ENCODE measurements around the gene C1QTNF9.
"Not testable (repeated sequence)": the region's sequence is repeated elsewhere in the genome, so short reads cannot be mapped to it uniquely, and the experiment has no call there.

Gene C1QTNF9

DNA sequence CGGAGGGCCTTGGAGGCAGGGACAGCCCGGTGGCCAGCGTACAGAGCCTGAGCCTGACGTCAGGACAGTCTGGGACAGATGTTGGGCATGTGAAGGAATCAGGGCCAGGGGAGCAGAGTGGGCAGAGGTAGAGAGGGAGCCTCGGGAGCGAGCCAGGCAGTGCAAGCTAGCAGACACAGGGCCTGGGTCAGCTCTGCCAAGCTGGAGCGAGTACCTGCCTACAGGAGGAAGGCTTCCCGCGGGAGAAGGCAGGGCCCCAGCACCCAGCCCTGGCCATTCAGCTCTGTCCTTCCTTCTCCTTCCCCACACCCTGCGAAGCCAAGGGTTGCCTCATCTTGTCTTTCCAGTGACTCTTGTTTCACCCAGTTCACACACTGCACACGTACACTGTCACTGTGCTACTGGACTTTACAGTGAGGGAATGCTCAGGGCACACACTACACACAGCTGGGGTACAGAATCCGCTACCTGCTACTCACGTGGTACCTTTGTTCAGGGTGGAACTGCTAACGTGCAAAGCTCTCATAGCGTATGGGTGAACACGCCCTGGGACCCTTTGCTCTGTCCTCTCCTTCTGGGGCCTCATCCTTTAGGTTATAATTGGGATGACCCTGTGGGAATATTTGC is 9.8 kb upstream of the C1QTNF9 start:
- Mint-ChIP-seq H3K4me1 (no peaks in the 10 kb centered on the region), H3K9me3 (no peaks in the 10 kb centered on the region), H3K27ac (no peak overlapping the region), H3K27me3 (no peaks in the 10 kb centered on the region), H3K36me3 (peaks cover 80% of the 10 kb centered on the region), H3K4me3 (no peak overlapping the region)
- no peak for ATAC-seq

DNA sequence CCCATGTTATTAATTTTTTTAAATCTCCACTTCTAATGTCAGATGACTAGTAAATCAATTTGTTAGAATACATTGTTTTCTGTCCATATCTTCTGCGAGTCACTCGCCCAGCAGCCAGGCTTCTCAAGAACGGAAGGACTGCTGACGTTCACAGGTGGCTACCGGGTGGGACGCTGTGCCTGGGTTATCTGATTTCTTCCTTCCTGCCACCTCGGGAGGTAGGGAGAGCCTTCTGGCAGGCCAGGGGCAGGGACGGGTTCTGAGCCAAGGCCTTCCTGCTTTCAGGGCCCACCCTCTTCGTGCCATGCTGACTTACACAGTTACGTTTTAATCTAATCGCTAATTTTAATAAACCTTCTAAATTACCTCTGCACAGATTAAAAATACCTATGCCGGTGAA is 7.9 kb upstream of the C1QTNF9 start:
- H3K36me3 Mint-ChIP-seq, result peaks cover 75% of the 10 kb centered on the region
- no peaks in the 10 kb centered on the region for H3K9me3 Mint-ChIP-seq
- no peaks in the 10 kb centered on the region for H3K4me1 Mint-ChIP-seq
- ATAC-seq, result no peak
- no peak overlapping the region for H3K4me3 Mint-ChIP-seq
- no peaks in the 10 kb centered on the region for H3K27me3 Mint-ChIP-seq
- no peak overlapping the region for H3K27ac Mint-ChIP-seq

DNA sequence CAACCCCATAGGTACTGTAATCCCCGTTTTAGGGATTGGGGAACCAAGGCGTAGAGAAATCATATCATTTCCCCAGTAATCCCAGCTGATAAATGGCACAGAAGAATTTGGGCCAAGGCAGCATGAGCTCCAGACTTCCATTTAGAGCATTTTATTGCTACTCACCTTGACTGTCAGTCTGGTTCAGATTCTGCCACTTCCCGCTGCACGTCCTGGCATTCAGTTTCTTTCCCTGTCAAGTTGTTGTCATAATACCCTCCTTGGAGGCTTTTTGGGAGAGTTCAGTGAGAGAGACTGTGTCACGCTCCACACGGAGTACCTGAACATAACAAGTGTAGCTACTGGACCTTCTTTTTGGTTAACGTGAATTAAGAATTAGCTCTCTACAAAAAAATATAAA is 7.5 kb upstream of the C1QTNF9 start:
- ATAC-seq, result no peak
- Mint-ChIP-seq H3K27ac (no peak overlapping the region), H3K4me1 (no peaks in the 10 kb centered on the region), H3K4me3 (no peak overlapping the region), H3K9me3 (no peaks in the 10 kb centered on the region), H3K36me3 (peaks cover 70% of the 10 kb centered on the region), H3K27me3 (no peaks in the 10 kb centered on the region)

DNA sequence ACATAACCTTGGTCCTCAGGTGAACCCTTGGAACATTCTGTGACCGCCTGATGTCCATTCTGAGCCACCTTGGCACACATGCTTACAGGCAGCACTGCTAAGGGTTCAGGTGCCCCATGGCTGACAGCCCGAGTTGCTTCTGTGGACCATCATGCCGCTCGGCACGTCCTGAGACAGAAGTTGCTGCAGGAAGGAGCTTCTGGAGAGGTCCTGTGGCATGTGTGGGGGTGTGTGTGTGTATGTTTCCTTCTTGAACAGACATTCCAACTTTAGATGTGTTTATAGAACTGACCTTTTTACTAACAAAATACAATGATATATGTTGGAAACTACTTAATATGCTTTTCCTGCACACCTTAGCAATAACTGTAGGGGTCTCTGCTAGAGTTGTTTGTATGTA is 4.8 kb upstream of the C1QTNF9 start:
- H3K4me1 Mint-ChIP-seq, result no peaks in the 10 kb centered on the region
- H3K27ac Mint-ChIP-seq, result no peak overlapping the region
- no peaks in the 10 kb centered on the region for H3K27me3 Mint-ChIP-seq
- ATAC-seq, result no peak
- no peaks in the 10 kb centered on the region for H3K9me3 Mint-ChIP-seq
- peaks cover 46% of the 10 kb centered on the region for H3K36me3 Mint-ChIP-seq
- H3K4me3 Mint-ChIP-seq, result no peak overlapping the region

DNA sequence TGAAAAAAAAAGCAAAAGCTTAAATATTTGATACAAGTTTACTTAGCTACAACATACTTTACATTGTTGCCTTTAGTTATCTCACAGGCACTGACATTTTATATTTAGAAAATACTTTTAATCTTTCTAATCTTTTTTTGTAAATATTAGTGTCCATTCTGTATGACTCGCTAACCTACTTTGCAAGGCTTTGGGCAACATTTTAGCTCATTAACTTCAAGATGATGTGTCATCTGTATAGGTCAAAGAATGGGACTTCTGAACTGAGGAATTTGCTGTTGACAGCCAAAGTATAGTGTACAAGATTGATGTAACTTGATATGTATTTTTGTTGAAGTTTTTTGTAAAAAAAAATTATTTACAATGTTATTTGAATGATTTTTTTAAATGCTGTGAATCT is 2.7 kb upstream of the C1QTNF9 start:
- Mint-ChIP-seq H3K4me3 (no peak overlapping the region), H3K27me3 (peaks cover under 1% of the 10 kb centered on the region), H3K36me3 (peaks cover 26% of the 10 kb centered on the region), H3K27ac (no peak overlapping the region), H3K4me1 (no peaks in the 10 kb centered on the region), H3K9me3 (no peaks in the 10 kb centered on the region)
- no peak for ATAC-seq

DNA sequence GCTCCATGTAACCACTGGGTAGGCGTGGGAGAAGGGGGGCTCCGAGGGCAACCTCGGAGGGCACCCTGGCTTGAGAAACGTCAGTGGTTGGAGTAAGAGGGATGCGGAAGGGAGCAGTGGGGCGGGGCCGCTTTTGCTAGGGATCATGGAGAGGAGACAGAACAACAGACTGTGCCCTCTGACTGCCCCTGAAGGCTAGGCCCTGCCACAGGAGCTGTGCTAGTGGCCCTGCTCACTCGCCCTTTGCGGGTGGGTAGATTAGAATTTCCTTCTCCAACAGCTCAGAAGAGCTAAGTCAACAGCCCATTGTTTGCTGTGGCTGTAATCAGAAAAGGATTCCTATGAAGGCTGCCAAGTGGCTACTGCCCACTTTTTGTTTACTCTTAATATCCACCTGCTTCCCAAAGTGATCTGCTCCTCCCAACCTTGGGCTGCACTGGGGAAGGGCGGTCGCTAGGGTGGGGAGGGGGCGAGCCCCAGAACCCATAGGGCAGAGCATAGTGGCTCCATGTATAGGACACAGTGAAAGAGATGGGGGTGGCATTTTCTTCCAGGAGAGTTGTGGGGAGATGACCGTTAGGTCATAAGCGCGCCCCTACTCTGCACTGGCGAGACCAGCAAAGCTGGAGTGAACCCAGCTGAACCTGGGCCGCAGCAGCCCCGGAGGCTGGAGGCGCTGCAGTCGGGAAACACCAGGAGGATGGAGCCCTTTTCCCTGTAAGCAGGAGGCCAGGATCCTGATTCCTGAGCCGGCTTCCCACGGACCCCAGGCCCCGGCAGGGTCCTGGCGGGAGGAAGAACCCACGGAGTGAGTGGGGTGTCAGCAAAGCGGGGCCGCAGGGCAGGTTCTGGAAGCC is 1.9 kb upstream of the C1QTNF9 start:
- H3K9me3 Mint-ChIP-seq, result no peaks in the 10 kb centered on the region

DNA sequence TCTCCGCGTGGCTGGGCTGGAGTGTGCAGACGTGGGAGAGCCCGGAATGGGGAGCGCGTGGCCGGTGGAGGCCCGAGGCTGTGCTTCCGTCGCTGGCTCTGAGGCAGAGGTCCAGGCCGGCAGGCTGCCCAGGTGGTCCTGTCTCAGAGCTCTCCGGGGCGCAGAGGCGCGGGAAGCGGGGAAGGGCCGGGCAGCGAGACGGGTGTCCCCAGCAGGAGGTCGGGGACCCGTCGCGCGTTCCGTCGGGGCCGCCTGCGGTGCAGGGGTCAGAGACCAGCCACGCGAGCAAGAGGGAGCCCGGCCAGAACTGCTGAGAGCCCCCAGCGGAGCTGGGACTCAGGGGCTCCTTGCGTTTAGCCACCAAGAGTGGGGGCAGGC is 1.3 kb upstream of the C1QTNF9 start:
- H3K27me3 Mint-ChIP-seq, result peaks cover 9% of the 10 kb centered on the region
- H3K4me1 Mint-ChIP-seq, result no peaks in the 10 kb centered on the region
- H3K9me3 Mint-ChIP-seq, result no peaks in the 10 kb centered on the region
- H3K4me3 Mint-ChIP-seq, result no peak overlapping the region
- peaks cover 17% of the 10 kb centered on the region for H3K36me3 Mint-ChIP-seq
- peak; percentile 56 for ATAC-seq
- no peak overlapping the region for H3K27ac Mint-ChIP-seq

More for the DNA sequence above, 1.9 kb upstream of the C1QTNF9 start:
- Mint-ChIP-seq H3K36me3 (peaks cover 20% of the 10 kb centered on the region), H3K4me3 (no peak overlapping the region), H3K27me3 (peaks cover 8% of the 10 kb centered on the region), H3K27ac (no peak overlapping the region), H3K4me1 (no peaks in the 10 kb centered on the region)
- ATAC-seq, result no peak

DNA sequence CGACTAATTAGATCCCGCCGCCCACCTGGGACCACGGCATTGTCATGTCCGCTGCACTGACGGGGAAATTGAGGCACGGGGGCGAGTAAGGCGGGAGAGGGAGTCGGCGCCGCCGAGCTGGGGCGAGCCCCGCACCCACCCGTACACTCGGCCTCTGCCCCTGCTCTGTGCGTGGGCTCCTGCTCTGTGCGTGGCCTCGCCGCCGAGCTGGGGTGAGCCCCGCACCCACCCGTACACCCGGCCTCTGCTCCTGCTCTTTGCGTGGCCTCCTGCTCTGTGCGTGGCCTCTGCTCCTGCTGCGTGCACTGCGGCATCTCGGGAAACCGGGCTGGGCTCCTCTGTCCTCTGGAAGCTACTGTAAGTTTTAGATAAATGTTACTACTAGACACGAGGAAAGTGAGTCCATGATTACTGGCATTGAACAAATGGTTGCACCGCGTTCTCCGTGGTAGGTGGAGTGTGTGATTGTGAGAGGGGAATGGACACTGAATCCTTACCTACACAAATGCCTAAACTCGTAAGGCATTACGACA is 826 bp upstream of the C1QTNF9 start:
- no peak overlapping the region for H3K4me3 Mint-ChIP-seq
- no peaks in the 10 kb centered on the region for H3K9me3 Mint-ChIP-seq
- H3K27me3 Mint-ChIP-seq, result peaks cover 9% of the 10 kb centered on the region
- ATAC-seq, result peak; percentile 29
- no peaks in the 10 kb centered on the region for H3K4me1 Mint-ChIP-seq
- no peak overlapping the region for H3K27ac Mint-ChIP-seq
- peaks cover 12% of the 10 kb centered on the region for H3K36me3 Mint-ChIP-seq

DNA sequence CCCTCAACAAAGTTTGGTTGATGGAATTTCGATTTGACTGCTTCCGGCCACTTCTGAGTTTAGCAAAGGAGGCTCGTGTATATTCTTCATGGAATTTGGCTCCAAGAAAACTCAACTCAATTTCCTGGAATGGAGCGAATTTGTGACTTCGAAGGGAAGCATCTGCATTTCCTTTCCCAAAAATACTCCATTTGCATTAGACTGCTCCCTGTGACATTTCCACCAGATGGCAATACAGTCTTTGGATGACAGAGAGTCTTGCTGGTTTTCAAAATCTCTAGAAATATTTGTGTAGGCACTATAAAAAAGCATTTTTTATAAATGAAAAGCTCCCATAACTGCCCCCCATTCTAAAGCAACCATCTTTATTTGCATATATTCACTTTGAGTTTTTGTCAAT is 4.1 kb downstream of the C1QTNF9 start:
- Mint-ChIP-seq H3K4me1 (no peaks in the 10 kb centered on the region), H3K4me3 (no peak overlapping the region), H3K27ac (no peak overlapping the region), H3K27me3 (peaks cover 9% of the 10 kb centered on the region), H3K9me3 (no peaks in the 10 kb centered on the region), H3K36me3 (no peaks in the 10 kb centered on the region)
- ATAC-seq, result no peak

DNA sequence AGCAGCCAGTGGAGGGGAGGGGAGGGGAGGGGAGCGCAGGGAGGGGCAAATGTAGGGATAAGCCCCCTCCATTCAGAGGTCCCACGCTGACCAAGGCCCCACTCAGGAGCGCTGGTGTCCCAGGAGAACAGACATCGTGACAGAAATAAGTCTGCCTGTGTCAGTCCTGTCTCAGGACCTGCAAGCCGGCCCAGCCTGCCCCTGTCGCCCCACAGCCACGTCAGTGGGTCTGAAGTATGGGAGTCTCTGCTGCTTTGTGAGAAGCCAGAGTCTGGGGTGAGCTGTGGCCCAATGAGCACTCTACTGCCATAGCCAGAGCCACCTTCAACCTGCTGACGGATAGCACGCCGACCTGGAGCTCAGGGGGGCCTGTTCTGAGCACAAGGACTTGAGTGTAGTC is 8.5 kb downstream of the C1QTNF9 start:
- H3K36me3 Mint-ChIP-seq, H3K4me1 Mint-ChIP-seq, H3K27ac Mint-ChIP-seq, H3K9me3 Mint-ChIP-seq, H3K4me3 Mint-ChIP-seq: not testable (repeated sequence)
- peak; percentile 15 for ATAC-seq
- H3K27me3 Mint-ChIP-seq, result peaks cover 14% of the 10 kb centered on the region

DNA sequence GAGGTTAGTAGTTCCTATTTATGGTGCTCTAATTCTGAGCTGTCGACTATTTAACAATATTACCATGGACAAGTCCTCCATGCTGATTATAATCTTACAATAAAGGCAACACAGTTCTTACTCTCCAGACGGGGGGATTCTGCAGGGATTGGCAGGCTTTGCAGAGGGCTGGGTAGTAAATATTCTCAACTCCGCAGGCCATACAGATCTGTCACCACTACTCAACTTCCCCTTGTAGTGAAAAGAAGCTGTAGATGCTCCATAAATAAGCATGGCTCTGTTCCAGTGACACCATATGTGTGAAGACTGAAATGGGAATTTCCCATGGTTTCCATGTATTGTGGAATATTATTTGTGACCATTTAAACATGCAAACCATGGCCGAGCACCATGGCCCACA is 9.5 kb downstream of the C1QTNF9 start:
- H3K27me3 Mint-ChIP-seq, result peaks cover 25% of the 10 kb centered on the region
- not testable (repeated sequence) for H3K9me3 Mint-ChIP-seq, H3K36me3 Mint-ChIP-seq, H3K27ac Mint-ChIP-seq, ATAC-seq, H3K4me3 Mint-ChIP-seq, H3K4me1 Mint-ChIP-seq

DNA sequence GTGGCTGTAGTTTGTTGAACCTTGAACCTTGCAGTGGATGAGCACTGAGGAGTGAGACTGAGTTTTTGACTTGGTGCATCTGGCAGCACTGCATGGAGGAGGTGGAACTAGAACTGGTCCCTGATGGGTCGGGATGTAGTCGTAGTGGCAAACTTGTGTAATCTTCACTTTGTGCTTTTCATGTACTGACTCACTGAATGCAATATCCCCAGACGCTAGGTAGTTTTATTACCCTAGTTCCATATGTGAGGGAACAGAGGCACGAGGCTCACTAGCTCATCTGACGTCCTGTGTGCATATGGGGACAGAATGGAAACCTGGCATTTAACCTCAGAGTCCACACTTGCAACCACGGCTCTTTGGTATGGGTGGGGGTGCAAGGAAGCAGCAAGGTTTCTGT is 10.3 kb downstream of the C1QTNF9 start:
- peaks cover 28% of the 10 kb centered on the region for H3K27me3 Mint-ChIP-seq
- H3K36me3 Mint-ChIP-seq, H3K27ac Mint-ChIP-seq, H3K4me1 Mint-ChIP-seq, ATAC-seq, H3K9me3 Mint-ChIP-seq, H3K4me3 Mint-ChIP-seq: not testable (repeated sequence)

DNA sequence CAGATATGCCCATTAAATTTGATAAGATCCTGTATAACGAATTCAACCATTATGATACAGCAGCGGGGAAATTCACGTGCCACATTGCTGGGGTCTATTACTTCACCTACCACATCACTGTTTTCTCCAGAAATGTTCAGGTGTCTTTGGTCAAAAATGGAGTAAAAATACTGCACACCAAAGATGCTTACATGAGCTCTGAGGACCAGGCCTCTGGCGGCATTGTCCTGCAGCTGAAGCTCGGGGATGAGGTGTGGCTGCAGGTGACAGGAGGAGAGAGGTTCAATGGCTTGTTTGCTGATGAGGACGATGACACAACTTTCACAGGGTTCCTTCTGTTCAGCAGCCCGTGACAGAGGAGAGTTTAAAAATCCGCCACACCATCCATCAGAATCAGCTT is 12.0 kb downstream of the C1QTNF9 start:
- not testable (repeated sequence) for H3K4me3 Mint-ChIP-seq, H3K4me1 Mint-ChIP-seq, ATAC-seq, H3K27ac Mint-ChIP-seq, H3K9me3 Mint-ChIP-seq, H3K36me3 Mint-ChIP-seq
- H3K27me3 Mint-ChIP-seq, result peaks cover 36% of the 10 kb centered on the region

DNA sequence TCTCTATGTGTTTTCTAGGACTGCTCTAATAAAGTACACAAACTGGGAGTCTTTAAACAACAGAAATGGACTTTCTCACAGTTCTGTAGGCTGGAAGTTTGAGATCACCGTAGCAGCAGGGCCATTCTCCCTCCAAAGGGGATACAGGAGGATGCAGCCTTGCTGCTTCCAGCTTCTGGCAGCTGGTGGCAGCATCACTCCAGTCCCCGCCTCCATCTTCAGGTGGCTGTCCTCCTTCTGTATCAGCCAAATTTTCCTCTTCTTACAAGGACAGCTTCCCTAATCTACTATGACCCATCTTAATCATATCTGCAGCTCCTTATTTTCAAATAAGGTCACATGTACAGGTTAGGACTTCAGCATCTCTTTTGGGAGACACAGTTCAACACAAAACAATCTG is 13.1 kb downstream of the C1QTNF9 start:
- ATAC-seq, result peak; percentile 49
- H3K36me3 Mint-ChIP-seq, H3K4me1 Mint-ChIP-seq, H3K9me3 Mint-ChIP-seq, H3K27ac Mint-ChIP-seq, H3K4me3 Mint-ChIP-seq: not testable (repeated sequence)
- H3K27me3 Mint-ChIP-seq, result peaks cover 42% of the 10 kb centered on the region

DNA sequence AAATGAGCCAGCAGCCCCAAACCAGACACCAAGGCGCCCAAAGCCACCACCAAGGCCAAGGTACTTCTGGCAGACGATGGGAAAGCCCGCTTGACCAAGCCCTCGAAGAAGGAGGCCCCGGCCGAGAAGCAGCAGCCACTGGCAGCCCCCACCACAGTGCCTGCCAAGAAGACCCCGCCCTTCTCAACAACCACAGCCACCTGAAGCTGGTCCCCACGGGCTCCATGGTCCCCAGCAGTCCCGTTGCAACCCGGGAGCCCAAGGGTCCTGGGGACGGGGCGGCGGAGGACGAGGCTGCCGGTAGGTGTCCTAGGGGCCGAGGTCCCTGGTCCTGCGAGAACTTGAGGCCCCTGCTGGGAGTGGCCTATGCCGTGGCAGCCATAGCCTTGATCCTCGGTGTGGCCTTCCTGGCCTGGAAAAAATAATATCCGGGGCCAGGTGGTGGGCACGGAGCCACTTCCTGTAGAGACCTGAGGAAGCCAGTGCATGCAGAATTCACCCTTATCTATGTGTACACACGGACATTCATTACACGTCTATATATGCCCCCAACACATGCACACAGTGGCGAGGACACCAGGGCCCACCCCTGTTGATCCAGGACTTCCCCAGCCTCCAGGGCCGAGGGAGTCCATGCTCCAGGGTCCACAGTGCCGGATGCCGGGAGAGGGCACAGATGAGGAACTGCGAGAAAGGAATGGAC is 13.8 kb downstream of the C1QTNF9 start:
- Mint-ChIP-seq H3K36me3 (no peaks in the 10 kb centered on the region), H3K9me3 (no peaks in the 10 kb centered on the region), H3K27me3 (peaks cover 42% of the 10 kb centered on the region), H3K4me1 (peaks cover 10% of the 10 kb centered on the region), H3K27ac (no peak overlapping the region), H3K4me3 (no peak overlapping the region)
- no peak for ATAC-seq

DNA sequence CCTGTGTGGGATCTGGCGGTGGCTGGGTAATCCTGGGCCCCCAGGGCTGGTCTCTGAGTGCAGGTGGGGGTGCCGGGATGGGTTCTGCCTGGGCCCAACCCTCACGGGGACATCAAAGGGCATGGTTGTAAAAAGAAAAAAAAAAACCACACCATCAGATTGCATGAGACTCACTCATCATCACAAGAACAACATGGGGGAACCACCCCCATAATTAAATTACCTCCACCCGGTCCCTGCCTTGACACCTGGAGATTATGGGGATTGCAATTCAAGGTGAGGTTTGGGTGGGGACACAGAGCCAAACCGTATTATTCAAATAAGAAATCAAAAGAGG is 14.3 kb downstream of the C1QTNF9 start:
- Mint-ChIP-seq H3K27ac (no peak overlapping the region), H3K4me3 (no peak overlapping the region), H3K9me3 (no peaks in the 10 kb centered on the region), H3K4me1 (peaks cover 10% of the 10 kb centered on the region), H3K36me3 (no peaks in the 10 kb centered on the region), H3K27me3 (peaks cover 46% of the 10 kb centered on the region)
- ATAC-seq, result no peak

Measured in stimulated activated memory B cell treated with anti-CD40 and anti-IgM and Interleukin-4, amounts not matched to agents 10 μg/mL and 1 μg/mL and 100 μg/mL, for 72 hours (primary cell).